Measurements from ENCODE around the gene C5.

Gene C5

GRCh38 chr9:121059513-121059912 is 9.4 kb upstream of the C5 start:
- H3K79me1 ChIP-seq (ENCODE audit: low read length) = no peaks in the 10 kb centered on the region
- H3K36me3 ChIP-seq (ENCODE audit: control insufficient read depth in 1 of 2, insufficient read depth in 2 of 2, low read length in 2 of 2) = peaks cover 0 to 1% of the 10 kb centered on the region in 2 experiments
- H4K12ac ChIP-seq (ENCODE audit: low read depth, low read length) = no peak overlapping the region
- no CpG with 5 or more reads among the region's 6 CpGs for WGBS (ENCODE audit: extremely low coverage, insufficient coverage, insufficient read length)
- no peak overlapping the region for H3K18ac ChIP-seq (ENCODE audit: low read length)
- H3K27ac ChIP-seq (ENCODE audit: low read depth, low read length) = no peak overlapping the region
- H2BK12ac ChIP-seq (ENCODE audit: low read length) = no peak overlapping the region
- no peak overlapping the region for H3K4ac ChIP-seq (ENCODE audit: low read depth, low read length)
- no peak overlapping the region for H3K14ac ChIP-seq (ENCODE audit: low read length)
- H2BK5ac ChIP-seq (ENCODE audit: low read depth, low read length, poor library complexity) = no peak overlapping the region
- no peaks in the 10 kb centered on the region for H3K4me1 ChIP-seq (ENCODE audit: control insufficient read depth in 1 of 2, insufficient read depth in 2 of 2, low read length in 2 of 2)
- H2BK120ac ChIP-seq (ENCODE audit: insufficient read depth, low read length, poor library complexity) = no peak overlapping the region
- H2AK5ac ChIP-seq (ENCODE audit: low read length) = no peak overlapping the region
- no peak overlapping the region for H3K4me3 ChIP-seq (ENCODE audit: low read depth, low read length)
- H3K27me3 ChIP-seq (ENCODE audit: insufficient read depth, low read length) = no peaks in the 10 kb centered on the region
- H4K8ac ChIP-seq (ENCODE audit: low read depth, low read length) = no peak overlapping the region
- no peaks in the 10 kb centered on the region for H3K79me2 ChIP-seq (ENCODE audit: control insufficient read depth, insufficient read depth, low read length, poor library complexity)
- H2AFZ ChIP-seq (ENCODE audit: insufficient read depth, low read length, poor library complexity) = no peak overlapping the region
- no peak overlapping the region for H3K4me2 ChIP-seq (ENCODE audit: low read length)
- H3K9ac ChIP-seq (ENCODE audit: low read length) = no peak overlapping the region
- H3K23ac ChIP-seq (ENCODE audit: low read length) = no peak overlapping the region
- no peaks in the 10 kb centered on the region for H3K9me3 ChIP-seq (ENCODE audit: insufficient read depth, low read depth, low read length)
- no peak overlapping the region for H4K91ac ChIP-seq (ENCODE audit: low read depth, low read length)
- no peak for DNase-seq

GRCh38 chr9:121057821-121058220 is 7.7 kb upstream of the C5 start:
- Histone ChIP-seq H3K79me2 (ENCODE audit: control insufficient read depth, insufficient read depth, low read length, poor library complexity) (no peaks in the 10 kb centered on the region), H2BK5ac (ENCODE audit: low read depth, low read length, poor library complexity) (no peak overlapping the region), H2BK12ac (ENCODE audit: low read length) (no peak overlapping the region), H3K9me3 (ENCODE audit: insufficient read depth, low read depth, low read length) (no peaks in the 10 kb centered on the region), H3K4me2 (ENCODE audit: low read length) (no peak overlapping the region), H3K23ac (ENCODE audit: low read length) (no peak overlapping the region), H3K79me1 (ENCODE audit: low read length) (no peaks in the 10 kb centered on the region), H4K8ac (ENCODE audit: low read depth, low read length) (no peak overlapping the region), H3K9ac (ENCODE audit: low read length) (no peak overlapping the region), H3K27ac (ENCODE audit: low read depth, low read length) (no peak overlapping the region), H3K36me3 (ENCODE audit: control insufficient read depth in 1 of 2, insufficient read depth in 2 of 2, low read length in 2 of 2) (peaks cover 0 to 1% of the 10 kb centered on the region in 2 experiments), H2AFZ (ENCODE audit: insufficient read depth, low read length, poor library complexity) (no peak overlapping the region), H4K91ac (ENCODE audit: low read depth, low read length) (no peak overlapping the region), H3K4me1 (ENCODE audit: control insufficient read depth in 1 of 2, insufficient read depth in 2 of 2, low read length in 2 of 2) (peaks cover 0 to 2% of the 10 kb centered on the region in 2 experiments), H3K18ac (ENCODE audit: low read length) (no peak overlapping the region), H2AK5ac (ENCODE audit: low read length) (no peak overlapping the region), H3K27me3 (ENCODE audit: insufficient read depth, low read length) (no peaks in the 10 kb centered on the region), H3K4me3 (ENCODE audit: low read depth, low read length) (no peak overlapping the region), H3K14ac (ENCODE audit: low read length) (no peak overlapping the region), H3K4ac (ENCODE audit: low read depth, low read length) (no peak overlapping the region), H2BK120ac (ENCODE audit: insufficient read depth, low read length, poor library complexity) (no peak overlapping the region), H4K12ac (ENCODE audit: low read depth, low read length) (no peak overlapping the region)
- DNase-seq = no peak
- WGBS (ENCODE audit: extremely low coverage, insufficient coverage, insufficient read length) = no CpG with 5 or more reads among the region's 5 CpGs

GRCh38 chr9:121055642-121056143 is 5.6 kb upstream of the C5 start:
- no peak for DNase-seq
- no peak overlapping the region for H3K4me2 ChIP-seq (ENCODE audit: low read length)

GRCh38 chr9:121053544-121053943 is 3.5 kb upstream of the C5 start:
- no peaks in the 10 kb centered on the region for H3K27me3 ChIP-seq (ENCODE audit: insufficient read depth, low read length)
- H3K36me3 ChIP-seq (ENCODE audit: control insufficient read depth in 1 of 2, insufficient read depth in 2 of 2, low read length in 2 of 2) = peaks cover 0 to 1% of the 10 kb centered on the region in 2 experiments
- no peak overlapping the region for H3K23ac ChIP-seq (ENCODE audit: low read length)
- DNase-seq = no peak
- no peak overlapping the region for H2BK12ac ChIP-seq (ENCODE audit: low read length)
- H3K79me2 ChIP-seq (ENCODE audit: control insufficient read depth, insufficient read depth, low read length, poor library complexity) = no peaks in the 10 kb centered on the region
- H3K79me1 ChIP-seq (ENCODE audit: low read length) = no peaks in the 10 kb centered on the region
- no peak overlapping the region for H3K27ac ChIP-seq (ENCODE audit: low read depth, low read length)
- H3K9me3 ChIP-seq (ENCODE audit: insufficient read depth, low read depth, low read length) = no peaks in the 10 kb centered on the region
- peaks cover 0 to 2% of the 10 kb centered on the region in 2 experiments for H3K4me1 ChIP-seq (ENCODE audit: control insufficient read depth in 1 of 2, insufficient read depth in 2 of 2, low read length in 2 of 2)
- no peak overlapping the region for H2AFZ ChIP-seq (ENCODE audit: insufficient read depth, low read length, poor library complexity)
- H4K12ac ChIP-seq (ENCODE audit: low read depth, low read length) = no peak overlapping the region
- no peak overlapping the region for H2BK5ac ChIP-seq (ENCODE audit: low read depth, low read length, poor library complexity)
- no CpG with 5 or more reads among the region's 4 CpGs for whole genome bisulfite sequencing (ENCODE audit: extremely low coverage, insufficient coverage, insufficient read length)
- no peak overlapping the region for H2BK120ac ChIP-seq (ENCODE audit: insufficient read depth, low read length, poor library complexity)
- no peak overlapping the region for H3K4me2 ChIP-seq (ENCODE audit: low read length)
- H3K18ac ChIP-seq (ENCODE audit: low read length) = no peak overlapping the region
- no peak overlapping the region for H3K4ac ChIP-seq (ENCODE audit: low read depth, low read length)
- no peak overlapping the region for H2AK5ac ChIP-seq (ENCODE audit: low read length)
- no peak overlapping the region for H3K4me3 ChIP-seq (ENCODE audit: low read depth, low read length)
- H3K14ac ChIP-seq (ENCODE audit: low read length) = no peak overlapping the region
- no peak overlapping the region for H3K9ac ChIP-seq (ENCODE audit: low read length)
- no peak overlapping the region for H4K91ac ChIP-seq (ENCODE audit: low read depth, low read length)
- no peak overlapping the region for H4K8ac ChIP-seq (ENCODE audit: low read depth, low read length)

More at GRCh38 chr9:121055642-121056143, 5.6 kb upstream of the C5 start:
- no CpG with 5 or more reads among the region's 2 CpGs for WGBS (ENCODE audit: extremely low coverage, insufficient coverage, insufficient read length)
- no peak overlapping the region for H2BK12ac ChIP-seq (ENCODE audit: low read length)
- H4K8ac ChIP-seq (ENCODE audit: low read depth, low read length) = no peak overlapping the region
- H3K27ac ChIP-seq (ENCODE audit: low read depth, low read length) = no peak overlapping the region
- no peaks in the 10 kb centered on the region for H3K9me3 ChIP-seq (ENCODE audit: insufficient read depth, low read depth, low read length)
- no peak overlapping the region for H2BK5ac ChIP-seq (ENCODE audit: low read depth, low read length, poor library complexity)
- H2AK5ac ChIP-seq (ENCODE audit: low read length) = no peak overlapping the region
- no peak overlapping the region for H4K12ac ChIP-seq (ENCODE audit: low read depth, low read length)
- no peaks in the 10 kb centered on the region for H3K27me3 ChIP-seq (ENCODE audit: insufficient read depth, low read length)
- no peak overlapping the region for H4K91ac ChIP-seq (ENCODE audit: low read depth, low read length)
- H2BK120ac ChIP-seq (ENCODE audit: insufficient read depth, low read length, poor library complexity) = no peak overlapping the region
- H3K79me1 ChIP-seq (ENCODE audit: low read length) = no peaks in the 10 kb centered on the region
- no peak overlapping the region for H2AFZ ChIP-seq (ENCODE audit: insufficient read depth, low read length, poor library complexity)
- no peak overlapping the region for H3K23ac ChIP-seq (ENCODE audit: low read length)
- no peak overlapping the region for H3K4me3 ChIP-seq (ENCODE audit: low read depth, low read length)
- peaks cover 0 to 2% of the 10 kb centered on the region in 2 experiments for H3K4me1 ChIP-seq (ENCODE audit: control insufficient read depth in 1 of 2, insufficient read depth in 2 of 2, low read length in 2 of 2)
- no peaks in the 10 kb centered on the region for H3K79me2 ChIP-seq (ENCODE audit: control insufficient read depth, insufficient read depth, low read length, poor library complexity)
- peaks cover 0 to 1% of the 10 kb centered on the region in 2 experiments for H3K36me3 ChIP-seq (ENCODE audit: control insufficient read depth in 1 of 2, insufficient read depth in 2 of 2, low read length in 2 of 2)
- no peak overlapping the region for H3K14ac ChIP-seq (ENCODE audit: low read length)
- no peak overlapping the region for H3K18ac ChIP-seq (ENCODE audit: low read length)
- no peak overlapping the region for H3K9ac ChIP-seq (ENCODE audit: low read length)
- H3K4ac ChIP-seq (ENCODE audit: low read depth, low read length) = no peak overlapping the region

Measured in trophoblast cell (in vitro differentiated cells and primary cell).